ENCODE results near the gene ZFAND3.

DNA sequence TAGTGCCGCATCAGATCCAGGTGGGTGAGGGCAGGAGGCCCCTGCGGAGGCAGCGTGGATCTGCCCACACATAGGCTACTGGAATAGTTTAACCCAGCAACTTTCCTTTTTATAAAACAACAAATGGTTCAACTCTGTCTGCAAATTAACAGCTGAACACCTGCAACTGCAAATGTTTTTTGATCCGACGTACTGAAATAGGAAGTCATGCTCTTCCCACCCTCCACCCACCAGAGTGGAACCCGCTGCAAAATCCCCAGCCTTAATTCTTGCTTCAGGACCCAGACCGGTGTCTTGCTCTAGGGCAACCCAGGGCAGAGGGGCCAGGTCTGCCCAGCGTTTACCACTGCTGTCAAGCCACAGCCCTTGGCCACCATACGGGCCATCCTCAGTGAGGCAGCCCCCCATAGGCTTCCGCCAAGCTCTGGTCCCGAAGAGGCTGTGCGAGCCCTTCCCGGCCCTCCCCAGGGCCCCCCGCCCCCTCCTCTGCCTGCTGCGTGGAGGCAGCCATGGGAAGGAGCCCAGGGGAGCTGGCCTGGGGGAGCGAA, 334.3 kb downstream of the ZFAND3 start:
- TF ChIP-seq POLR2A (IDR thresholded peaks at IDR 0.05; ENCODE audit: low read depth, low read length) (no peak), CEBPB (IDR thresholded peaks at IDR 0.05; ENCODE audit: low read depth, low read length) (no peak)

Measured in IMR-90 (cell line).